ENCODE data around the gene PTMA.
"Not testable (repeated sequence)": the region's sequence is repeated elsewhere in the genome, so short reads cannot be mapped to it uniquely, and the experiment has no call there.

PTMA gene

GRCh38 chr2:231699006-231699405 lies 9.3 kb upstream of the PTMA start:
- no peak for DNase-seq

GRCh38 chr2:231701456-231702373 lies 6.6 kb upstream of the PTMA start:
- no peak for DNase-seq

- DNase-seq, result no peak
Measured at GRCh38 chr2:231704017-231704416, 4.3 kb upstream of the PTMA start.

GRCh38 chr2:231706731-231707624 lies 1.3 kb upstream of the PTMA start:
- DNase-seq, result peak; percentile 99

GRCh38 chr2:231707625-231707926 lies 749 bp upstream of the PTMA start:
- no peak for DNase-seq

- peak; percentile 84 for DNase-seq
Measured at GRCh38 chr2:231708773-231709635, 679 bp downstream of the PTMA start.

- DNase-seq, result peak; percentile 90
Measured at GRCh38 chr2:231709636-231709980, 1.3 kb downstream of the PTMA start.

GRCh38 chr2:231709981-231710798 lies 1.9 kb downstream of the PTMA start:
- peak; percentile 96 for DNase-seq

GRCh38 chr2:231710799-231711676 lies 2.7 kb downstream of the PTMA start:
- DNase-seq, result no peak

GRCh38 chr2:231711677-231712450 lies 3.5 kb downstream of the PTMA start:
- peak; percentile 70 for DNase-seq

- peak; percentile 74 for DNase-seq
Measured at GRCh38 chr2:231712451-231713021, 4.2 kb downstream of the PTMA start.

- DNase-seq, result not testable (repeated sequence)
Measured at GRCh38 chr2:231713406-231713729, 5.0 kb downstream of the PTMA start.

- peak; percentile 95 for DNase-seq
Measured at GRCh38 chr2:231713730-231714638, 5.7 kb downstream of the PTMA start.

GRCh38 chr2:231714639-231715498 lies 6.5 kb downstream of the PTMA start:
- peak; percentile 95 for DNase-seq

- no peak for DNase-seq
Measured at GRCh38 chr2:231715499-231715837, 7.1 kb downstream of the PTMA start.

- no peak for DNase-seq
Measured at GRCh38 chr2:231715988-231716616, 7.8 kb downstream of the PTMA start.

- DNase-seq, result no peak
Measured at GRCh38 chr2:231716666-231717280, 8.4 kb downstream of the PTMA start.

All from activated CD8-positive, alpha-beta memory T cell treated with anti-CD3 and anti-CD28 coated beads for 24 hours (primary cell).